ENCODE measurements around the gene GRHL1. TPM values are rescaled to one million over a fixed set of nuclear protein-coding genes. Genes with fewer than 3 reads are reported as not detected.
"Not testable (repeated sequence)": the region's sequence is repeated elsewhere in the genome, so short reads cannot be mapped to it uniquely, and the experiment has no call there.

Gene GRHL1
- total and polyA plus RNA-seq, 2 of the 8 experiments (the other 6 are each of a cell fraction or from before 2014, with no cell fraction given): 1.3 to 3.6 TPM

DNA sequence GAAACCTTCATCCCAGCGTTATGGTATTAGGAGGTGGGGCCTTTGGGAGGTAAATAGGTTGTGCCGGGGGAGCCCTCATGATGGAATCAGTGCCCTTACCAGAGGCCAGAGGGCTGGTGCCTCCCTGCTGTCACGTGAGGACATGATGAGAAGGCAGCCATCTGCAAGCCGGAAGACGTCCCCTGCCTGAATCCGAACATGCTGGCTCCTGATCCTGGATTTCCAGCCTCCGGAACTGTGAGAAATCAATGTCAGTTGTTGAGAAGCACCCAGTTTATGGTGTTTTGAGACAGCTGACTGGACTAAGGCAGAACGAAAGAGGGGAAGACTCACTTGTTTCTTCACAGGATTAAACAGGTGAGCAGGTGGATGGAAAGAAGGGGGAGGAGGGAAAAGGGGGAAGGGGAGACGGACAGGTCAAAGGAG, 78.8 kb downstream of the GRHL1 start (continued):
- no peak for TF ChIP-seq BRCA1 (IDR thresholded peaks at IDR 0.05; ENCODE audit: low read depth, low read length)
- TF ChIP-seq, protein P1, sequence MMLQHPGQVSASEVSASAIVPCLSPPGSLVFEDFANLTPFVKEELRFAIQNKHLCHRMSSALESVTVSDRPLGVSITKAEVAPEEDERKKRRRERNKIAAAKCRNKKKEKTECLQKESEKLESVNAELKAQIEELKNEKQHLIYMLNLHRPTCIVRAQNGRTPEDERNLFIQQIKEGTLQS (IDR thresholded peaks at IDR 0.05; ENCODE audit: insufficient read depth, low read depth, low read length): no peak
- no peak for TF ChIP-seq GABPA (IDR thresholded peaks at IDR 0.05; ENCODE audit: borderline replicate concordance, insufficient read depth, low read length)
- TF ChIP-seq RFX5 (IDR thresholded peaks at IDR 0.05; ENCODE audit: borderline replicate concordance, low read depth, low read length): no peak
- TF ChIP-seq BCL11A (IDR thresholded peaks at IDR 0.05; ENCODE audit: low read depth in 2 of 2, low read length in 2 of 2): no peak
- TF ChIP-seq SIRT6 (IDR thresholded peaks at IDR 0.05; ENCODE audit: low read length): no peak
- no peak for TF ChIP-seq RNF2 (IDR thresholded peaks at IDR 0.05; ENCODE audit: borderline replicate concordance, low read depth, low read length, missing control alignments, poor library complexity, severe bottlenecking)

DNA sequence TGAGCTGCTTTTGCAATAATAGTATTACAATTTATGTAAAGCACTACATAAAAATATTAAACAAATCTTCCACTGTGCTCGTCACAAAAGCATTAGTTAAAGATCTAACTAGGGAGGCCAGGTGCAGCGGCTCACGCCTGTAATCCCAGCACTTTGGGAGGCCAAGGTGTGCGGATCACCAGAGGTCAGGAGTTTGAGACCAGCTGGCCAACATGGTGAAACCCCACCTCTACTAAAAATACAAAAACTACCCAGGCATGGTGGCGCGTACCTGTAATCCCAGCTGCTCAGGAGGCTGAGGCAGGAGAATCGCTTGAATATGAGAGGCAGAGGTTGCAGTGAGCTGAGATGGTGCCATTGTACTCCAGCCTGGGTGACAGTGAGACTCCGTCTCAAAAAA, 79.3 kb downstream of the GRHL1 start:
- H2BK120ac ChIP-seq (replicated peaks; ENCODE audit: low read depth, low read length); H3K23me2 ChIP-seq (ENCODE audit: low read depth, low read length); H3K27me3 ChIP-seq (replicated peaks in 1 of 4; ENCODE audit: control insufficient read depth in 3 of 4, extremely low read depth in 1 of 4, insufficient read depth in 3 of 4, low read length in 3 of 4); FAIRE-seq; H3K4ac ChIP-seq (replicated peaks; ENCODE audit: insufficient read length, low read depth, low read length); H3K9ac ChIP-seq (replicated peaks in 1 of 4; ENCODE audit: extremely low read depth in 1 of 4, low read depth in 3 of 4, low read length in 3 of 4); H3K4me2 ChIP-seq (ENCODE audit: insufficient read depth in 1 of 2, low read depth in 2 of 2, low read length in 2 of 2); H3K36me3 ChIP-seq (ENCODE audit: control insufficient read depth in 2 of 4, insufficient read depth in 4 of 4, low read length in 3 of 4); H2AK5ac ChIP-seq (ENCODE audit: low read depth, low read length); H3K79me2 ChIP-seq (ENCODE audit: control insufficient read depth in 1 of 2, insufficient read depth in 2 of 2, low read length in 2 of 2); H4K5ac ChIP-seq (ENCODE audit: insufficient read length, low read depth, low read length); H3K23ac ChIP-seq (ENCODE audit: insufficient read length); H4K20me1 ChIP-seq (replicated peaks in 1 of 2; ENCODE audit: control insufficient read depth in 1 of 2, insufficient read depth in 2 of 2, low read length in 2 of 2); H4K91ac ChIP-seq (replicated peaks; ENCODE audit: insufficient read length, low read length); POLR2A ChIA-PET (ENCODE audit: partially characterized antibody); H2BK15ac ChIP-seq (ENCODE audit: low read length); DNase-seq (ENCODE audit: low read depth in 1 of 2, low spot score in 2 of 2); H4K8ac ChIP-seq (ENCODE audit: extremely low read depth, insufficient read depth, low read length); H2BK5ac ChIP-seq (ENCODE audit: low read depth, low read length); H2BK20ac ChIP-seq (ENCODE audit: low read length); H3K4me3 ChIP-seq (ENCODE audit: extremely low read depth in 1 of 4, insufficient read depth in 2 of 4, low read depth in 3 of 4, low read length in 4 of 4); H3K18ac ChIP-seq (ENCODE audit: extremely low read depth, low read length); H2BK12ac ChIP-seq (ENCODE audit: low read depth, low read length); H3K56ac ChIP-seq (replicated peaks; ENCODE audit: insufficient read length, low read depth, low read length); H2AFZ ChIP-seq (ENCODE audit: low read length); H3K14ac ChIP-seq (ENCODE audit: insufficient read length); H3K79me1 ChIP-seq (ENCODE audit: low read depth, low read length); H3K27ac ChIP-seq (ENCODE audit: low read depth, low read length); H3K9me3 ChIP-seq (ENCODE audit: insufficient read depth in 2 of 2, low read depth in 1 of 2, low read length in 1 of 2): not testable (repeated sequence)
- 88% methylated on average over 8 of the region's 8 CpGs; no CpG with 5 or more reads in 1 of the 2 experiments for WGBS, 2 experiments (ENCODE audit: extremely low coverage in 1 of 2, insufficient coverage in 1 of 2, insufficient read length in 1 of 2, insufficient replicate concordance in 2 of 2, low coverage in 1 of 2, low lambda C conversion rate in 2 of 2, missing lambda C conversion rate in 1 of 2)
- peaks cover 0 to 17% (median 7%) of the 10 kb centered on the region in 4 experiments; a peak in 6 of 7 replicates for H3K4me1 ChIP-seq (replicated peaks in 1 of 4; ENCODE audit: control insufficient read depth in 3 of 4, insufficient read depth in 4 of 4, low read length in 3 of 4)
- CTCF ChIA-PET (ENCODE audit: partially characterized antibody): interaction anchor here (0.7 to 7.5 kb wide), 9 partner anchors 11 to 261 kb away, joined by 3 to 46 read pairs (median 6); no protein-coding TSS in a partner anchor

Measured in H1 (cell line).